Left renal cortex interstitium (tissue), 4 donors: ENCODE results near the gene PROM1. TPM values are rescaled to one million over a fixed set of nuclear protein-coding genes. Genes with fewer than 3 reads are reported as not detected.
A peak's percentile ranks its signal among the peaks of the same experiment; 100 is the strongest.

ENCODE experiments used
- DNase-seq, 4 donors: peaks; one replicate each; pipeline ENCODE4 v3.0.0-alpha.2; 2013; ENCODE audit warnings: low read depth in 4 of 4, low spot score in 2 of 4, missing footprints in 1 of 4
- polyA plus RNA-seq, 4 donors: library from polyadenylated mRNA; unstranded; fragments of 120-200 nt; gene quantifications; one replicate each; pipeline ENCODE4 v1.2.1, GENCODE V29; 2013; ENCODE audit not compliant: insufficient read length in 4 of 4

PROM1 gene, protein sequence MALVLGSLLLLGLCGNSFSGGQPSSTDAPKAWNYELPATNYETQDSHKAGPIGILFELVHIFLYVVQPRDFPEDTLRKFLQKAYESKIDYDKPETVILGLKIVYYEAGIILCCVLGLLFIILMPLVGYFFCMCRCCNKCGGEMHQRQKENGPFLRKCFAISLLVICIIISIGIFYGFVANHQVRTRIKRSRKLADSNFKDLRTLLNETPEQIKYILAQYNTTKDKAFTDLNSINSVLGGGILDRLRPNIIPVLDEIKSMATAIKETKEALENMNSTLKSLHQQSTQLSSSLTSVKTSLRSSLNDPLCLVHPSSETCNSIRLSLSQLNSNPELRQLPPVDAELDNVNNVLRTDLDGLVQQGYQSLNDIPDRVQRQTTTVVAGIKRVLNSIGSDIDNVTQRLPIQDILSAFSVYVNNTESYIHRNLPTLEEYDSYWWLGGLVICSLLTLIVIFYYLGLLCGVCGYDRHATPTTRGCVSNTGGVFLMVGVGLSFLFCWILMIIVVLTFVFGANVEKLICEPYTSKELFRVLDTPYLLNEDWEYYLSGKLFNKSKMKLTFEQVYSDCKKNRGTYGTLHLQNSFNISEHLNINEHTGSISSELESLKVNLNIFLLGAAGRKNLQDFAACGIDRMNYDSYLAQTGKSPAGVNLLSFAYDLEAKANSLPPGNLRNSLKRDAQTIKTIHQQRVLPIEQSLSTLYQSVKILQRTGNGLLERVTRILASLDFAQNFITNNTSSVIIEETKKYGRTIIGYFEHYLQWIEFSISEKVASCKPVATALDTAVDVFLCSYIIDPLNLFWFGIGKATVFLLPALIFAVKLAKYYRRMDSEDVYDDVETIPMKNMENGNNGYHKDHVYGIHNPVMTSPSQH
- 10 to 100 TPM; 31.4 to 45.8 (median 42.2) TPM for polyA plus RNA-seq

DNA sequence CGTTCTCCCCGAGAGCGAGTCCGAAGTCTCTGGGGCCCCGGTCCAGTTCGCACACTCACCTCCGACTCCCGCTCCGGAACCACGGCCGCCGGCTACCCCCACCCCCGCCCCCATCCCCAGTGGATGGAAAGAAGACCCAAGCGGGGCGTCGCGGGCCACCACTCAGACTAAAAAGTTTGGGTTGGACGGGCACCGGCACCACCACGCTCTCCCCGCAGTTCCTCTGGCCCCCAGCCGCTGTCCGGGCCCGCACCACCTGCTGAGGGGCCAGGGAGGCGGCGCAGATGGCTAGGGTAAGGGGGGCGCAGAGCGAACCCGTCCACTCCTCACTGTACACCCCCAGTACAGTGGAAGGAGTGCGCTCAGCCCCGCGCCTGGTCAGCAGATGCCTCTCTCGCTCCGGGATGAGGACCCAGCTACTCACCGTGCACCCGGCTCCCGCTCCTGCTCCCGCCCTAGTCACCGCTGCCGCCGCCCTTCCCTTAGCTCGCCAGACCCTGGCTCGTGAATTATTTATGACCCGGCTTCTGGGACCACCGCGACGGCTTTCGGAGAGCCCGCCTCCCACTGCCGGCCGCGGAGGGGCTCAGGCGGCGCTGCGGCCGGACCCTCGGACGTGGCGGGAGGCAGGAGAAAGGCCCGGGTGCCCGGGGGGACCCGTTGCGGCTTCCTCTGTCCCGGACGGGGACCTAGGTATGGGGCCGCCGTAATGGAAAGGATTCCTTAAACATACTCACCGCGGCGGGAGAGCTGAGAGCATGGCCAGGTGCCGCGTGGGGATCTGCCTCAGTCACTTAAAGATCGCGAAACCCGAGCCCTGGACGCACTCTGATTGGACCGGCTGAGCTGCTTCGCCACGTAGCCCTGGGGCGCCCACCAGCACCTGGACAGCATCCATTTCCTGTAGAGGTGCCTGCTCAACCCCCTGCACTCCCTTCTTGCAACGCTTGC, at the start of gene PROM1:
Gene PROM1 (minus strand): TSS at position 783 of the 951 bp plus-strand sequence. CDS start 8,117 bp downstream, outside the sequence.
- peak; percentile 15 to 36 (median 30) for DNase-seq

DNA sequence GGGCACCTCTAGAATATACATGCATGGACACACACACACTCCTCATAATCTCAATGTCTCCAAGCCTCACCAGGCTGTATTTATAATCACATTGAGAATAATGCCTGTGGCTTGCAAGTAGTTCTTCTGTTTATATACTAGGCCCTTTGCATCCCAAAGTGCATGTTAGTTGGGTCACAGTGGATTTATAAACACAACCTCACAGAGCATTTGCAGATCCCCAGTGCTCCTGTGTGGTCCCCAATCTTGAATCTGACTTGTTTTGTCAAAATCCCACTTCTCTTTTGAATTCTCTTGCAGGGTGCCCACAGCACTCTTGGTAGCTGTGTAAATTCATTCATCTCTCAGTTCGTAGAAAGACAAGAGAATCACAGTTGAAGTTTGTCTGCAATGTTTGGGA, 49.6 kb upstream of the PROM1 start:
- no peak for DNase-seq

GRCh38 chr4:16131293-16131692, 47.5 kb upstream of the PROM1 start:
- DNase-seq: no peak

DNA sequence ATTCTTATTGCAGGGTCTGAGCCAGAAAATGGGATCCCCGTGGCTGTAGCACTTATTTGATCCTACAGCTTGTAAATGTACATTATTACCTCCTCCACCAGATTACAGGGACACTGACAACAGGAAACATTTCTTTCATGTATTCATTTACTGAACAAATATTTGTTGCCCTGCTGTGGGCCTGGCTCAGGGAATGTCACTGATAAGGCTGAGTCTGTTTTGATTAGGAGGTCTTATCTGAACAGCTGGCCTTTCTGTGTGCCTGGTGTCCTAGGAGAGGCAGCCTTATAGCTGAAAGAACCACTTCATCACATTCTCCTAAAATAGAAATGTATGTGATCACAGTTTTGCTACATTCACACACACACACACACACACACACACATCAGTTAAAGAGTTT, 45.5 kb upstream of the PROM1 start:
- no peak for DNase-seq

- DNase-seq: no peak
Observed at GRCh38 chr4:16126714-16127113, 42.9 kb upstream of the PROM1 start.

GRCh38 chr4:16125571-16126445, 42.0 kb upstream of the PROM1 start:
- no peak for DNase-seq

DNA sequence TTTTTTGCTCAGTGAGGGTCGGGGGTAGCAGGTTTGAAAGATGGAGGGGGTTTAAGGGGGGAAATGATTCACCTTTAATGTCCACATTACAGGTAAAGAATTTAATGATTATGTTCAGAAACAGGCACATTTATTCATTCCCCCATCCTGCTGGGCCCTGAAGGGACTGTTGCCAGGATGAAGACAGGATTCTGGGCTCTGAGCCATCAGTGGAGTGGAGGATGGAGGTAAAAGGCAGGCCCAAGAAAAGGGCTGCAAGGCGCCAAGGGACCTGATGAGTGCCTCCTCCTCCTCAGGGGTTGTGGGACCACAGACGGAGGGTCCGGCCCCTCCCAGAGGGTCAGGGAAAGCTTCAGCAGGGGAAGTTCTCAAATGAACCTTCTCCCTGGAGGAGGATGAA, 40.4 kb upstream of the PROM1 start:
- DNase-seq: no peak

- no peak for DNase-seq
Observed at GRCh38 chr4:16123356-16124084, 39.7 kb upstream of the PROM1 start.

DNA sequence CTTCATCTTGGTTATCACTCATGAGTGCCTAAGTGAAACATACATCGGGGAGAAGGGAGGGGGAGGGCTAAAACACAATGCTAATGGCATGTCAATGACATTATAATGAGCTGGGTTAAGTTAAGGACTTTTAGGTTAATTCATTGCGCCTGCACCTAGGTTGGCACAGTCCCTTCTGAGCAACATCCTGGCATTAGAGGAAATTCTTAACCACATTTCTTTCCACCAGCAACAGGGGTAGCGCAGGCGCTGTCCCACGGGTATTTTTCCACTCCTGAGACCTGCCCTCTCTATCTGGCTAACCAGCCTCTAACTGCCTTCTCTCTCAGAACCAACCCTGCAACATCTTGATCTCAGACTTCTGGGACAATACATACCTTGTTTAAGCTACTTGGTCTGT, 39.0 kb upstream of the PROM1 start:
- DNase-seq: no peak

- no peak for DNase-seq
Observed at GRCh38 chr4:16122308-16122711, 38.5 kb upstream of the PROM1 start.

- DNase-seq: no peak
Observed at GRCh38 chr4:16120720-16121119, 36.9 kb upstream of the PROM1 start.

DNA sequence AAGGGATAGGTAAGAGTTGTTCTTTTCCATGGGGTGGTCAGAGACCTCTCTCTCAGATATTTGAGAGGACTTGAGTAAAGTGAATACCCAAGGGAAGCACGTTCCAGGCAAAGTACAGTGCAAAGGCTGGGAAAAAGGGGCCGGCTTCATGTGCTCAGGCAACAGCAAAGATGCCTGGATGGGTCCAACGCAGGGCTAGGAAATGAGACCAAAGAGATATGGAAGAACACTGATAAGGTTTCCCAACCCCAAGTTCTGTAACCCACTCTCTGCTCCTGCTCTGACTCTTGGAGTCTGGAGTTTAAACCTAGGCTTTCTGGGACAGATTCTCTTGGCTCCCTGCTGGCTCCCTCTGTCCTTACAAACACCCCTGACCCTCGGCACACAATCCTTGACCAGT, 36.2 kb upstream of the PROM1 start:
- DNase-seq: no peak

GRCh38 chr4:16118090-16118489, 34.3 kb upstream of the PROM1 start:
- no peak for DNase-seq

- DNase-seq: no peak
Observed at GRCh38 chr4:16117164-16117563, 33.3 kb upstream of the PROM1 start.

DNA sequence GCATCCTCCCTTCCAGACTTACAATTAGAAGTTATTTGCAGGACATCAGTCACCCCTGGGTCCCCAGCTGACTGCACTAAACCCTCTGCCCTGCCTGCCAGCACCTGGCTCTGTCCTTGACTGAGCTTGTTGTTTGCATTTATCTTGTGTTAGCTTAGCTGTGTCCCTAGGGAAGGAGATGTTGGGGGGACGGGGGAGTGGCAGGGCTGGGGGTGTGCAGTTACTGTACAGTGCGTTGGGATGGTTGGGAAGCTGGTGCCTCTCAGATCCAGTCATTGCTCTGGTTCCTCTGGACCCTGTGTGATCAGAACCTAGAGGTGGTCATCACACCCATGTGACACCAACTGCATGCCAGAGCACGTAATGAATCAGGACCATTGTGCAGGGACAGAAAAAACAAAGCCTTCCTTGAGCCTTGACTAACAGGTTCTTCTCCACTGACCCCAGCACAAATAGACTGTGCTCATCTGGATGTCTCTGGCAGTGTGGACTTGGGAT, 32.7 kb upstream of the PROM1 start:
- no peak for DNase-seq

DNA sequence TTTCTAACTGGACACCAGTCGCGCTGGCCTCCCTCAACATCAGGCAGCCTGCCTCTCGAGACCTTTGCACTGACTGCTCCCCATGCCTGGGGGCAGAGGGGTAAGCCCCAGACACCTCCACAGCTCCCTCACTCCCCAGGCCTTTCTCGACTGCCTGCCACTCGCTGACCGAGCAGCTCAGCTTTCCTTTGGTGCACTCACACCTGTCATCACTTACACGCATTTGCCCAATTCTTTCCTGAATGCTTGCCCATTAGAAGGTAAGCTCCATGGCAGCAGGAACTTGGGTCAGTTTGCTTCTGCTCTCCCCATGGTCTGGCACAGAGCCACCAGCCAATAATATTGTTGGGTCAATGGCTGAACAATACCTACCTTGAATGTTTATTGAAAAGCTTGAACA, 32.2 kb upstream of the PROM1 start:
- no peak for DNase-seq

DNA sequence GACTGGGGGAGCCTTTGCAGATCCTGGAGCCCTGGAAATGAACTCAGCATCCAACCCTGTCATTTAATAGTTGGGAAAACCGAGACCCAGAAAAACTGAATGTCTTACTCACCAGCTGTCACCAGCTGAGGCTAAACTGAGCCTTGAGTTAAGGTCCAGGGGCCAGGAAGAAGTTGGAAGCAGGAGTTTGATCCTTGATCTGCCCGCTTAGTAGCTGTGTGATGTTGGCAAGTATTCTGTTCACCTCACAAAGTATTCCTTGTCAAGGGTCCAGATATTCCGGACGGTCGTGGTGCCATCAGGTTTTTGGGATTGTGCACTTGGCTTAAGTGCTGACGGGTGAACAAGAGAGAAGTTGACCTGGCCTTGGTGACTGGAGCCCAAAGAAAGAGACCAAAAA, 30.7 kb upstream of the PROM1 start:
- DNase-seq: no peak

- DNase-seq: no peak
Observed at GRCh38 chr4:16113741-16114140, 29.9 kb upstream of the PROM1 start.

- DNase-seq: no peak
Observed at GRCh38 chr4:16111533-16111932, 27.7 kb upstream of the PROM1 start.
